H1 (cell line): ENCODE data around the gene NOL4L. TPM values are rescaled to one million over a fixed set of nuclear protein-coding genes. Genes with fewer than 3 reads are reported as not detected.

Source experiments
- ATF3 ChIP-seq: IDR thresholded peaks from 2 replicates; pipeline ENCODE4 v1.6.1; 2011; ENCODE audit warnings: low read depth, mild to moderate bottlenecking, low read length; ENCODE audit not compliant: insufficient read depth
- BACH1 ChIP-seq: IDR thresholded peaks from 2 replicates; pipeline ENCODE4 v1.6.1; 2012; ENCODE audit warnings: low read length, improper control_type of control experiment
- BCL11A ChIP-seq, 2 experiments: IDR thresholded peaks; one replicate each; pipeline ENCODE4 v1.6.1; 2011; ENCODE audit warnings: low read depth in 2 of 2, low read length in 2 of 2, mild to moderate bottlenecking in 2 of 2
- CTCF ChIP-seq, 3 experiments: IDR thresholded peaks; 1 replicate in 2 of 3; 2 replicates in 1 of 3; pipeline versions ENCODE4 v1.5.1 to v1.6.1; 2011; ENCODE audit warnings: low read length in 3 of 3, mild to moderate bottlenecking in 3 of 3, inconsistent platforms in 2 of 3, low read depth in 1 of 3, moderate library complexity in 1 of 3; ENCODE audit not compliant: insufficient read depth in 1 of 3; ENCODE audit errors: control extremely low read depth in 1 of 3
- polyA plus RNA-seq, 7 experiments: library from polyadenylated mRNA; depleted of rRNA in 3 of 7; stranded (reverse) in 5 of 7; unstranded in 2 of 7; fragments of >200 nt in 5 of 7; fragments of 200-250 nt in 2 of 7; gene quantifications; 1 replicate in 5 of 7; 2 replicates in 1 of 7; 4 replicates in 1 of 7; pipeline versions ENCODE4 v1.2.1 to v1.2.3, GENCODE V29; 2011 to 2013; ENCODE audit warnings: missing spikeins in 2 of 7, mixed read lengths in 2 of 7
- total RNA-seq: library from RNA; stranded (reverse); fragmentation: NEBNext Ultra II Directional; extraction: Animal tissue kit (Norgen Biotek cat#: 25700); gene quantifications from 2 replicates; pipeline ENCODE4 v1.2.1, GENCODE V29; 2021

NOL4L gene
- total and polyA plus RNA-seq, 2 of the 8 experiments (the other 6 are each of a cell fraction or from before 2014, with no cell fraction given): 15.3 to 23.7 TPM

GRCh38 chr20:32528905-32529670, 56.0 kb downstream of the NOL4L start (continued):
- no peak for TF ChIP-seq BACH1
- no peak for TF ChIP-seq BCL11A (IDR thresholded peaks at IDR 0.05; ENCODE audit: low read depth in 2 of 2, low read length in 2 of 2)
- no peak for TF ChIP-seq ATF3
- TF ChIP-seq CTCF (IDR thresholded peaks at IDR 0.05; ENCODE audit: control extremely low read depth in 1 of 3, insufficient read depth in 1 of 3, low read depth in 1 of 3, low read length in 3 of 3): no peak
